H1 (cell line): ENCODE measurements around the gene MRPL41. TPM values are rescaled to one million over a fixed set of nuclear protein-coding genes. Genes with fewer than 3 reads are reported as not detected.

ENCODE experiments used
- NANOG ChIP-seq: IDR thresholded peaks from 2 replicates; pipeline ENCODE4 v1.6.1; 2011; ENCODE audit warnings: low read length, low read depth, mild to moderate bottlenecking, inconsistent platforms; ENCODE audit not compliant: insufficient read depth, poor library complexity, severe bottlenecking
- polyA plus RNA-seq, 7 experiments: library from polyadenylated mRNA; depleted of rRNA in 3 of 7; stranded (reverse) in 5 of 7; unstranded in 2 of 7; fragments of >200 nt in 5 of 7; fragments of 200-250 nt in 2 of 7; gene quantifications; 1 replicate in 5 of 7; 2 replicates in 1 of 7; 4 replicates in 1 of 7; pipeline versions ENCODE4 v1.2.1 to v1.2.3, GENCODE V29; 2011 to 2013; ENCODE audit warnings: missing spikeins in 2 of 7, mixed read lengths in 2 of 7
- total RNA-seq: library from RNA; stranded (reverse); fragmentation: NEBNext Ultra II Directional; extraction: Animal tissue kit (Norgen Biotek cat#: 25700); gene quantifications from 2 replicates; pipeline ENCODE4 v1.2.1, GENCODE V29; 2021

MRPL41 gene
- total and polyA plus RNA-seq, 2 of the 8 experiments (the other 6 are each of a cell fraction or from before 2014, with no cell fraction given): 47.2 to 58.1 TPM

DNA sequence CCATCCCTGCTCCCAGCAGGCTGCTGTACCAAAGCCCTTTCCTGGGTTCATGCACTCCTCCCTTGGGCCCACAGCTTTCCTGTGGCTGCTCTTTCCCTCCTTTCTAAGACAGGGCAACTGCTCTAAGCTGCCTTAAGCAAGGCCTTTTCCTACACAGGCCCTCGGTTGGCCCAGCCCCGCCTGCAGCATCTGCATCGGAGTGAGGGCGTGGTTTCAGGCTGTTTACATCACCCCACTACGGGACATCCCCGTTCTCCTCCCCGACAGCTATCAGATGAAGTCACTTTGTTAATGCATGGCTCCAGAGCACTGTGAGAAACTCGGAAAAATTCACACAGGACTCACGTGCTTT, 23.7 kb downstream of the MRPL41 start (continued):
- TF ChIP-seq NANOG: no peak
- TF ChIP-seq, all 59 proteins: peak for 0
